ENCODE results near the gene ADAMTSL5. TPM values are rescaled to one million over a fixed set of nuclear protein-coding genes. Genes with fewer than 3 reads are reported as not detected.

Gene ADAMTSL5
- total and polyA plus RNA-seq, 4 donors: 0.09 to 1.8 (median 1.1) TPM

GRCh38 chr19:1487576-1488281 is 25.1 kb downstream of the ADAMTSL5 start:
- no peaks in the 10 kb centered on the region for H3K27me3 ChIP-seq (ENCODE audit: control insufficient read depth in 4 of 4, insufficient read depth in 4 of 4, low read length in 3 of 4)
- 94% methylated on average over 40 of the region's 40 CpGs for WGBS
- no peak overlapping the region for H3K9ac ChIP-seq (ENCODE audit: low read depth in 1 of 2, low read length in 2 of 2)
- no peaks in the 10 kb centered on the region for H3K9me3 ChIP-seq (ENCODE audit: control insufficient read depth in 4 of 4, low read length in 3 of 4)
- TF ChIP-seq FOXA1 (IDR thresholded peaks at IDR 0.05): no peak
- TF ChIP-seq, protein P1, sequence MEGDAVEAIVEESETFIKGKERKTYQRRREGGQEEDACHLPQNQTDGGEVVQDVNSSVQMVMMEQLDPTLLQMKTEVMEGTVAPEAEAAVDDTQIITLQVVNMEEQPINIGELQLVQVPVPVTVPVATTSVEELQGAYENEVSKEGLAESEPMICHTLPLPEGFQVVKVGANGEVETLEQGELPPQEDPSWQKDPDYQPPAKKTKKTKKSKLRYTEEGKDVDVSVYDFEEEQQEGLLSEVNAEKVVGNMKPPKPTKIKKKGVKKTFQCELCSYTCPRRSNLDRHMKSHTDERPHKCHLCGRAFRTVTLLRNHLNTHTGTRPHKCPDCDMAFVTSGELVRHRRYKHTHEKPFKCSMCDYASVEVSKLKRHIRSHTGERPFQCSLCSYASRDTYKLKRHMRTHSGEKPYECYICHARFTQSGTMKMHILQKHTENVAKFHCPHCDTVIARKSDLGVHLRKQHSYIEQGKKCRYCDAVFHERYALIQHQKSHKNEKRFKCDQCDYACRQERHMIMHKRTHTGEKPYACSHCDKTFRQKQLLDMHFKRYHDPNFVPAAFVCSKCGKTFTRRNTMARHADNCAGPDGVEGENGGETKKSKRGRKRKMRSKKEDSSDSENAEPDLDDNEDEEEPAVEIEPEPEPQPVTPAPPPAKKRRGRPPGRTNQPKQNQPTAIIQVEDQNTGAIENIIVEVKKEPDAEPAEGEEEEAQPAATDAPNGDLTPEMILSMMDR (IDR thresholded peaks at IDR 0.05; ENCODE audit: low read depth, low read length, missing input control): no peak
- no peak for TF ChIP-seq GABPA (IDR thresholded peaks at IDR 0.05 in 1 of 2, conservative IDR thresholded peaks at IDR 0.05 in 1 of 2)
- TF ChIP-seq, protein P2, sequence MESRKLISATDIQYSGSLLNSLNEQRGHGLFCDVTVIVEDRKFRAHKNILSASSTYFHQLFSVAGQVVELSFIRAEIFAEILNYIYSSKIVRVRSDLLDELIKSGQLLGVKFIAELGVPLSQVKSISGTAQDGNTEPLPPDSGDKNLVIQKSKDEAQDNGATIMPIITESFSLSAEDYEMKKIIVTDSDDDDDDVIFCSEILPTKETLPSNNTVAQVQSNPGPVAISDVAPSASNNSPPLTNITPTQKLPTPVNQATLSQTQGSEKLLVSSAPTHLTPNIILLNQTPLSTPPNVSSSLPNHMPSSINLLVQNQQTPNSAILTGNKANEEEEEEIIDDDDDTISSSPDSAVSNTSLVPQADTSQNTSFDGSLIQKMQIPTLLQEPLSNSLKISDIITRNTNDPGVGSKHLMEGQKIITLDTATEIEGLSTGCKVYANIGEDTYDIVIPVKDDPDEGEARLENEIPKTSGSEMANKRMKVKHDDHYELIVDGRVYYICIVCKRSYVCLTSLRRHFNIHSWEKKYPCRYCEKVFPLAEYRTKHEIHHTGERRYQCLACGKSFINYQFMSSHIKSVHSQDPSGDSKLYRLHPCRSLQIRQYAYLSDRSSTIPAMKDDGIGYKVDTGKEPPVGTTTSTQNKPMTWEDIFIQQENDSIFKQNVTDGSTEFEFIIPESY (IDR thresholded peaks at IDR 0.05): no peak
- TF ChIP-seq MAX (IDR thresholded peaks at IDR 0.05): no peak
- no peak for TF ChIP-seq HNF4A (conservative IDR thresholded peaks at IDR 0.05)
- no peaks in the 10 kb centered on the region for H3K36me3 ChIP-seq (ENCODE audit: control insufficient read depth in 4 of 4, insufficient read depth in 3 of 4, low read depth in 1 of 4, low read length in 3 of 4)
- H3K27ac ChIP-seq (ENCODE audit: low read depth in 1 of 2, low read length in 2 of 2): no peak overlapping the region
- no peak for DNase-seq (ENCODE audit: low spot score)
- peaks cover 3 to 12% (median 8%) of the 10 kb centered on the region in 4 donors for H3K4me1 ChIP-seq (ENCODE audit: control insufficient read depth in 4 of 4, insufficient read depth in 4 of 4, low read length in 3 of 4)
- no peak overlapping the region for H3K4me3 ChIP-seq (ENCODE audit: low read depth in 1 of 3, low read length in 3 of 3)

GRCh38 chr19:1486720-1487575 is 25.9 kb downstream of the ADAMTSL5 start:
- peaks cover 3 to 12% (median 7%) of the 10 kb centered on the region in 4 donors for H3K4me1 ChIP-seq (ENCODE audit: control insufficient read depth in 4 of 4, insufficient read depth in 4 of 4, low read length in 3 of 4)
- no peaks in the 10 kb centered on the region for H3K36me3 ChIP-seq (ENCODE audit: control insufficient read depth in 4 of 4, insufficient read depth in 3 of 4, low read depth in 1 of 4, low read length in 3 of 4)
- WGBS: 96% methylated on average over 56 of the region's 56 CpGs
- no peaks in the 10 kb centered on the region for H3K27me3 ChIP-seq (ENCODE audit: control insufficient read depth in 4 of 4, insufficient read depth in 4 of 4, low read length in 3 of 4)
- H3K9me3 ChIP-seq (ENCODE audit: control insufficient read depth in 4 of 4, low read length in 3 of 4): no peaks in the 10 kb centered on the region
- no peak for DNase-seq (ENCODE audit: low spot score)
- H3K9ac ChIP-seq (ENCODE audit: low read depth in 1 of 2, low read length in 2 of 2): no peak overlapping the region
- H3K27ac ChIP-seq (ENCODE audit: low read depth in 1 of 2, low read length in 2 of 2): no peak overlapping the region
- H3K4me3 ChIP-seq (ENCODE audit: low read depth in 1 of 3, low read length in 3 of 3): no peak overlapping the region
- no peak for TF ChIP-seq JUND (IDR thresholded peaks at IDR 0.05)
- no peak for TF ChIP-seq TAF1 (conservative IDR thresholded peaks at IDR 0.05)
- no peak for TF ChIP-seq HNF4G (IDR thresholded peaks at IDR 0.05)
- no peak for TF ChIP-seq FOXA2 (IDR thresholded peaks at IDR 0.05)
- no peak for TF ChIP-seq RAD21 (IDR thresholded peaks at IDR 0.05)
- no peak for TF ChIP-seq MAX (IDR thresholded peaks at IDR 0.05)
- no peak for TF ChIP-seq EGR1 (IDR thresholded peaks at IDR 0.05; ENCODE audit: low read depth in 2 of 2)

Measured in liver (tissue), 9 donors.